ENCODE results near the gene CYRIA. TPM values are rescaled to one million over a fixed set of nuclear protein-coding genes. Genes with fewer than 3 reads are reported as not detected.

Gene CYRIA
- total RNA-seq, 1 donor from 2014 or later: 76.1 TPM

DNA sequence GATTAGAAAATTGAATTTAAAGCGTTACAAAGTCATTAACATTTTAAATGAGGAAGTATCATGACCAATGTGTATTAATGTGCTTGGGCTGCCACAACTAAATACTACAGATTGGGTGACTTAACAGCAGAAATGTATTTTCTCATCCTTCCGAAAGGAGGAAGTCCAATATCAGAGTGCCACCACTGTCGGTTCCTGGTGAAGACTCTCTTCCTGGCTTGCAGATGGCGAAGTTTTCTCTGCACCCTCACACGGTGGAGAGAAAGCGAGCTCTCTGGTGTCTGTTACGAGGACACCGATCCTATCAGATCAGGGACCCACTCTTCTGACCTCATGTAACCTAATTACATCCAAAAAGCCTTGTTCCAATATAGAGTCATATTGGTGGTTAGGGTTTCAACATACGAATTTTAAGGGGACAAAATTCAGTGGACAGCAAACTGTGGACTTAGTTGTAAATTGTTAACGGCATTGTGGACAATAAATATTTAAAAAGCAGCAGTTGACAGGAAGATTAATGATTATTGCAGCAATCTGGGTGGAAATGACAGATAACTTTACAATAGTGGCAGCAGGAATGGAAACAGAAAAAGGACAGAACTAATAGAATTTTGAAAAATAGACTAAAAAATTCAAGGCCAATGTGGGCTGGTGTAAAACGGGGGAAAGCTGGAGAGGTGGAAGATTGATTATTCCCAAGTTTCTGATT, 35.1 kb upstream of the CYRIA start:
- intact Hi-C loops (cut with micrococcal nuclease): no loop called here

DNA sequence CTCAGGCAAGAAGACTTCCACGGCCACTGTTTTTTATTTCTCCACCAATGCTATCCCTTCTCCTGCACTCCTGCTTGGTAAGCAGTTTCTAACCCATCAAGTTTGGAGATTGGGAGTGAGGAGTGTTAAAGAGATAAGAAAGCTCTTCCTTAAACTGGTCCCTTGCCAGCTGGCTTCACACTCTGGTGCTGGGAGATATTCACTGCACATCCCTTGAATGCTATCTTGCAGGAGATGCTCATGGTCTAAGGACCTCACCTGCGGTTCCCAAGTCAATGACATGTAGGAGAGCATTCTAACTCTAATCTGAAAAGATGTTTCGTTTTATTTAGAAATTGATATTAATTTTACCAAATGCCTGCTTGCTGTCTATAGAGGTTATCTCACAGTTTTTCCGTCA, 28.2 kb upstream of the CYRIA start:
- TF ChIP-seq, protein P1, sequence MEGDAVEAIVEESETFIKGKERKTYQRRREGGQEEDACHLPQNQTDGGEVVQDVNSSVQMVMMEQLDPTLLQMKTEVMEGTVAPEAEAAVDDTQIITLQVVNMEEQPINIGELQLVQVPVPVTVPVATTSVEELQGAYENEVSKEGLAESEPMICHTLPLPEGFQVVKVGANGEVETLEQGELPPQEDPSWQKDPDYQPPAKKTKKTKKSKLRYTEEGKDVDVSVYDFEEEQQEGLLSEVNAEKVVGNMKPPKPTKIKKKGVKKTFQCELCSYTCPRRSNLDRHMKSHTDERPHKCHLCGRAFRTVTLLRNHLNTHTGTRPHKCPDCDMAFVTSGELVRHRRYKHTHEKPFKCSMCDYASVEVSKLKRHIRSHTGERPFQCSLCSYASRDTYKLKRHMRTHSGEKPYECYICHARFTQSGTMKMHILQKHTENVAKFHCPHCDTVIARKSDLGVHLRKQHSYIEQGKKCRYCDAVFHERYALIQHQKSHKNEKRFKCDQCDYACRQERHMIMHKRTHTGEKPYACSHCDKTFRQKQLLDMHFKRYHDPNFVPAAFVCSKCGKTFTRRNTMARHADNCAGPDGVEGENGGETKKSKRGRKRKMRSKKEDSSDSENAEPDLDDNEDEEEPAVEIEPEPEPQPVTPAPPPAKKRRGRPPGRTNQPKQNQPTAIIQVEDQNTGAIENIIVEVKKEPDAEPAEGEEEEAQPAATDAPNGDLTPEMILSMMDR (IDR thresholded peaks at IDR 0.05): no peak
- H3K27me3 Mint-ChIP-seq: no peaks in the 10 kb centered on the region
- peaks cover 8% of the 10 kb centered on the region for H3K9me3 Mint-ChIP-seq
- DNase-seq (no peak), ATAC-seq (ENCODE audit: low read depth) (no peak)
- ChIA-PET CTCF (no interaction called here), POLR2A (no interaction called here)
- intact Hi-C loops (cut with micrococcal nuclease): loop anchor here (1.0 to 2.0 kb wide), 2 partner anchors 10 to 19 kb away; no protein-coding TSS in a partner anchor
- no peak overlapping the region for H3K4me3 Mint-ChIP-seq
- H3K27ac Mint-ChIP-seq: no peak overlapping the region
- H3K4me1 Mint-ChIP-seq: peaks cover 9% of the 10 kb centered on the region
- no peaks in the 10 kb centered on the region for H3K36me3 Mint-ChIP-seq (ENCODE audit: low read depth)

More for the DNA sequence above, 35.1 kb upstream of the CYRIA start:
- Mint-ChIP-seq H3K36me3 (ENCODE audit: low read depth) (no peaks in the 10 kb centered on the region), H3K27me3 (no peaks in the 10 kb centered on the region), H3K4me3 (no peak overlapping the region), H3K9me3 (peaks cover 8% of the 10 kb centered on the region), H3K4me1 (no peaks in the 10 kb centered on the region), H3K27ac (no peak overlapping the region)
- ChIA-PET CTCF (no interaction called here), POLR2A (no interaction called here)
- TF ChIP-seq, protein P1 (IDR thresholded peaks at IDR 0.05): no peak
- DNase-seq (no peak), ATAC-seq (ENCODE audit: low read depth) (no peak)

DNA sequence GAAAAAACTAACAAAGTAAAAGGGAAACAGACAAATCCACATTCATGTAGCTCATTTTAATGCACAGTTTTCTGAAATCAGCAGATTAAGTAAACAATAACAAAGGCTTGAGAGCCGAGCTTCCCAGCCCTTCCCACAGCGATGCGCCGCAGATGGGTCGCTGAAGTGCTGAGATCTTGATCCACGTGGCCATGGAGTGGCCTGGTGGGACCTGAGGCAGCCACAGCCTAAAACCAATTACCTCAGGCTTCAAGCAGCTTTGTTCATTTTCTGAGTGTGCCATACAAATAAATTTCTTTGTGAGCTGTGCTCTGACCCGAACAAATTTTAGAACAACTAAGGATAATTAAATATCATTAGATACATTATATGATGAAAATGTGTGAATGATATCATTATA, 25.6 kb upstream of the CYRIA start:
- intact Hi-C loops (cut with micrococcal nuclease): no loop called here
- CTCF ChIA-PET: no interaction called here
- no peak for DNase-seq

DNA sequence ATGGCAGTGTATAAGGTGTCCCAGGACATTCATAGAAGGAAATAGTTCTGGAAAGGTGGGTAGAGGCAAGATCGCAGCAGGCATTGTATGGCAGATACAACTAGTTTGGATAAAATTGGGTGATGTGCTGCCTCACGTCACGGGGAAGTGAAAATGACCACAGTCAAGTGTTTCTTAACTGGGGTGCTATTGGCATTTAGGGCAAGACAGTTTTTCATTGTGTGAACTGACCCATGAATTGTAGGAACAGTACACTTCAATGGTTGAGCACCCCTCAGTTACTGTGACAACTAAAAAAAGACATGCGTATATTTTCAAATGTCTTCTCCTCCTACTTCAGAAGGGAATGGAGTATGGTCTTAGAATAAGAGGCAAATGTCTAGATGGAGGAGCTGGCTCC, 22.3 kb upstream of the CYRIA start:
- POLR2A ChIA-PET: interaction anchor here (0.6 kb wide), 1 partner anchor 272 kb away, joined by 4 read pairs; no protein-coding TSS in a partner anchor
- CTCF ChIA-PET: interaction anchor here (0.7 to 2.3 kb wide), 3 partner anchors 57 to 69 kb away, joined by 3 to 9 read pairs (median 4); no protein-coding TSS in a partner anchor
- Mint-ChIP-seq H3K9me3 (no peaks in the 10 kb centered on the region), H3K4me3 (peak overlapping the region; percentile 0), H3K4me1 (peaks cover 23% of the 10 kb centered on the region), H3K27ac (peak overlapping the region; percentile 60), H3K27me3 (no peaks in the 10 kb centered on the region), H3K36me3 (ENCODE audit: low read depth) (no peaks in the 10 kb centered on the region)
- TF ChIP-seq, protein P1 (IDR thresholded peaks at IDR 0.05): no peak
- intact Hi-C loops (cut with micrococcal nuclease): loop anchor here (1.0 to 2.0 kb wide), 4 partner anchors 8 to 15 kb away; no protein-coding TSS in a partner anchor
- ATAC-seq (ENCODE audit: low read depth) (peak; percentile 76), DNase-seq (no peak)

More for the DNA sequence above, 25.6 kb upstream of the CYRIA start:
- Mint-ChIP-seq H3K27ac (no peak overlapping the region), H3K27me3 (no peaks in the 10 kb centered on the region), H3K4me3 (no peak overlapping the region), H3K4me1 (peaks cover 21% of the 10 kb centered on the region), H3K36me3 (ENCODE audit: low read depth) (no peaks in the 10 kb centered on the region), H3K9me3 (peaks cover 2% of the 10 kb centered on the region)
- TF ChIP-seq, protein P1 (IDR thresholded peaks at IDR 0.05): no peak
- no peak for ATAC-seq (ENCODE audit: low read depth)
- POLR2A ChIA-PET: no interaction called here

DNA sequence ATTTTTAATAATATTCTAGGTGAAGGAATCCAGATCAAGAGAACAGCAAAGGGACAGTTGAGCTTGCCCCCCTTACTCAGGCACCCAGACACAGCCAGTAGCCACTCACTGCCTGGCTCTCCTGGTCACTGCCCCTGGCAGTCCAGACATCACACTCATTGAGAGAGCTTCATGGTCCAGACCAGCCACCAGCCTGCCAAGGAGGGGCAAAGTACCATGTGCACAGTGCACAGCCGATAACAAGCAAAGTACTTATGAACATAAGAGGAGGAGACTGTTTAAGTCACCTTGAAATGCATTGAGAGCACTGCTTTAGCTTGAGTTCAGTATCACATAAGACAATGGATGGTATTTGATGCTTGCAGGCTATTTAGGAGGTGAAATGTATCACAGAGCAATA, 21.6 kb upstream of the CYRIA start:
- H3K4me1 Mint-ChIP-seq: peaks cover 23% of the 10 kb centered on the region
- ATAC-seq (ENCODE audit: low read depth) (no peak), DNase-seq (no peak)
- H3K9me3 Mint-ChIP-seq: no peaks in the 10 kb centered on the region
- H3K27ac Mint-ChIP-seq: no peak overlapping the region
- no peaks in the 10 kb centered on the region for H3K27me3 Mint-ChIP-seq
- H3K4me3 Mint-ChIP-seq: no peak overlapping the region
- ChIA-PET POLR2A (no interaction called here), CTCF (interaction anchor here (1.6 to 2.3 kb wide), 2 partner anchors 65 to 69 kb away, joined by 3 to 9 read pairs; no protein-coding TSS in a partner anchor)
- TF ChIP-seq, protein P1 (IDR thresholded peaks at IDR 0.05): no peak
- H3K36me3 Mint-ChIP-seq (ENCODE audit: low read depth): no peaks in the 10 kb centered on the region
- intact Hi-C loops (cut with micrococcal nuclease): no loop called here
